Activated CD4-positive, alpha-beta memory T cell treated with anti-CD3 and anti-CD28 coated beads for 36 hours (primary cell): ENCODE measurements around the gene NUTF2. TPM values are rescaled to one million over a fixed set of nuclear protein-coding genes. Genes with fewer than 3 reads are reported as not detected.
"Not testable (repeated sequence)": the region's sequence is repeated elsewhere in the genome, so short reads cannot be mapped to it uniquely, and the experiment has no call there.

Source experiments
- CTCF ChIA-PET: fragments of 350-600 bp; sonication (Branson Sonifier 250); formaldehyde crosslinking; loops from one replicate; lab custom pipeline; 2021; ENCODE audit warnings: antibody characterized with exemption, inconsistent platforms; lab: Charles Lee
- POLR2A ChIA-PET: fragments of 350-600 bp; sonication (Branson Sonifier 250); formaldehyde crosslinking; loops from one replicate; lab custom pipeline; 2021; ENCODE audit warnings: antibody characterized with exemption; lab: Charles Lee
- DNase-seq: peaks from one replicate; pipeline ENCODE4 v3.0.0-alpha.2; 2020
- H3K27ac Mint-ChIP-seq: one replicate; pipeline ENCODE4 v1.8.0; 2021; ENCODE audit warnings: mixed read lengths
- H3K27me3 Mint-ChIP-seq: one replicate; pipeline ENCODE4 v1.8.0; 2021; ENCODE audit warnings: mixed read lengths
- H3K36me3 Mint-ChIP-seq: one replicate; pipeline ENCODE4 v1.8.0; 2021; ENCODE audit warnings: mixed read lengths
- H3K4me1 Mint-ChIP-seq: one replicate; pipeline ENCODE4 v1.8.0; 2021; ENCODE audit warnings: low read depth, mixed read lengths
- H3K4me3 Mint-ChIP-seq: one replicate; pipeline ENCODE4 v1.8.0; 2021; ENCODE audit warnings: mild to moderate bottlenecking, mixed read lengths
- H3K9me3 Mint-ChIP-seq: one replicate; pipeline ENCODE4 v1.8.0; 2021; ENCODE audit warnings: mixed read lengths
- intact Hi-C: fragments of 100-400 bp; cut with micrococcal nuclease; formaldehyde crosslinking; loops from one replicate; pipeline ENCODE4 v1.15.1; 2023
- total RNA-seq, 2 experiments: library from RNA; stranded (reverse); gene quantifications; one replicate each; pipeline ENCODE4 v1.2.3, GENCODE V29; 2021

Gene NUTF2
- total RNA-seq, 2 experiments from 2014 or later, result 141 to 148 TPM

DNA sequence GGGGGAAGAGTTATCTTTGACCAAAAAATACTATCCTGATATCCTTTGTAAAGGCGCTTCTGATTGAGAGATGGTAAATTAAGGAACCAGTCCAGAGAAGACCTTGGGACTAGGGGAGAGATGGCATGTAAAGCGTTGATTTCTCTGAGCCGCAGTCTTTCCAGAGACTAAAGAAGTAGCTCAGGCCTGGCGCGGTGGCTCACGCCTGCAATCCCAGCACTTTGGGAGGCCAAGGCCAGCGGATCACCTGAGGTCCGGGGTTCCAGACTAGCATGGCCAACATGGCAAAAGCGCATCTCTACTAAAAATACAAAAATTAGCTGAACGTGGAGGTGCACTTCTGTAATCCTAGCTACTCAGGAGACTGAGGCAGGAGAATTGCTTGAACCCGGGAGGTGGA is 1.4 kb downstream of the NUTF2 start:
- peak overlapping the region; percentile 73 for H3K27ac Mint-ChIP-seq
- intact Hi-C loops, result loop anchor here (10.0 kb wide), 1 partner anchor 183 kb away; the partner anchor contains the start of genes ACD, C16orf86, ENKD1 and PARD6A
- H3K27me3 Mint-ChIP-seq, result no peaks in the 10 kb centered on the region
- peak overlapping the region; percentile 88 for H3K4me3 Mint-ChIP-seq
- POLR2A ChIA-PET, result interaction anchor here (0.8 to 1.2 kb wide), 3 partner anchors 9 to 25 kb away, joined by 3 to 4 read pairs (median 4); partner anchors contain the start of gene EDC4
- peaks cover 37% of the 10 kb centered on the region for H3K4me1 Mint-ChIP-seq
- CTCF ChIA-PET, result interaction anchor here (1.1 to 1.5 kb wide), 3 partner anchors 32 to 179 kb away, joined by 3 to 7 read pairs (median 4); partner anchors contain the start of genes RANBP10 and TSNAXIP1
- H3K9me3 Mint-ChIP-seq, result no peaks in the 10 kb centered on the region
- DNase-seq, result no peak
- H3K36me3 Mint-ChIP-seq, result peaks cover 2% of the 10 kb centered on the region

DNA sequence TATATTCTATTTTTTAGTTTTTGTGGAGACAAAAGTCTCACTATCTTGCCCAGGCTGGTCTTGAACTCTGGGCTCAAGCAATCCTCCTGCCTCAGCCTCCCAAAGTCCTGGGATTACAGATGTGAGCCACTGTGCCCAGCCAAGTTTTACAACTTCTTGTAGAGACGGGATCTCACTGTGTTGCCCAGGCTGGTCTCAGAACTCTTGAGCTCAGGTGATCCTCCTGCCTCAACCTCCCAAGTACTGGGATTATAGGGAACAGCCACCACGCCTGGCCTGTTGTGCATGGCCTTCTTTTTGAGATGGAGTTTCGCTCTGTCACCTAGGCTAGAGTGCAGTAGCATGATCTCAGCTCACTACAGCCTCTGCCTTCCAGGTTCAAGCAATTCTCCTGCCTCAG is 6.9 kb downstream of the NUTF2 start:
- CTCF ChIA-PET, result no interaction called here
- Mint-ChIP-seq H3K27ac (no peak overlapping the region), H3K9me3 (no peaks in the 10 kb centered on the region), H3K36me3 (no peaks in the 10 kb centered on the region), H3K27me3 (no peaks in the 10 kb centered on the region), H3K4me3 (no peak overlapping the region), H3K4me1 (peaks cover 33% of the 10 kb centered on the region)
- intact Hi-C loops, result no loop called here
- DNase-seq, result no peak
- POLR2A ChIA-PET, result no interaction called here

DNA sequence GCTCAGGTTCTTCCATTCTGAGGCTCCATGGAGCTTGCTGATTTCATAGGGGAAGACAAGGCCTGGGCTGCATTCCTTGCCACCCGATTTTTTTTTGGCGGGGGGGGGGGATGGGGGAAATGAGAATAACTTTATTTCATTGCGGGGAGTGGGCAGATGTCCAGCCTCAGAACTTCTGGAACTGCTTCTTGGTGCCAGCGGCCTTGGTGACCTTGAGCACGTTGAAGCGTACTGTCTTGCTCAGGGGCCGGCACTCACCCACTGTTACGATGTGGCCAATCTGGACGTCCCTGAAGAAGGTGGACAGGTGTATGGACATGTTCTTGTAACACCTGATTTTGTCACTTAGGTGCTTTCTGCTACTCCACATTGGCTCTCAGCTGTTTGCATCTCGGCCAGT is 9.1 kb downstream of the NUTF2 start:
- no peak for DNase-seq
- ChIA-PET CTCF (interaction anchor here (1.1 to 1.8 kb wide), 2 partner anchors 39 to 56 kb away, joined by 3 to 4 read pairs; no protein-coding TSS in a partner anchor), POLR2A (no interaction called here)
- H3K27ac Mint-ChIP-seq, result no peak overlapping the region
- intact Hi-C loops, result no loop called here
- H3K9me3 Mint-ChIP-seq, result no peaks in the 10 kb centered on the region
- no peak overlapping the region for H3K4me3 Mint-ChIP-seq
- no peaks in the 10 kb centered on the region for H3K27me3 Mint-ChIP-seq
- peaks cover 28% of the 10 kb centered on the region for H3K4me1 Mint-ChIP-seq
- no peaks in the 10 kb centered on the region for H3K36me3 Mint-ChIP-seq

DNA sequence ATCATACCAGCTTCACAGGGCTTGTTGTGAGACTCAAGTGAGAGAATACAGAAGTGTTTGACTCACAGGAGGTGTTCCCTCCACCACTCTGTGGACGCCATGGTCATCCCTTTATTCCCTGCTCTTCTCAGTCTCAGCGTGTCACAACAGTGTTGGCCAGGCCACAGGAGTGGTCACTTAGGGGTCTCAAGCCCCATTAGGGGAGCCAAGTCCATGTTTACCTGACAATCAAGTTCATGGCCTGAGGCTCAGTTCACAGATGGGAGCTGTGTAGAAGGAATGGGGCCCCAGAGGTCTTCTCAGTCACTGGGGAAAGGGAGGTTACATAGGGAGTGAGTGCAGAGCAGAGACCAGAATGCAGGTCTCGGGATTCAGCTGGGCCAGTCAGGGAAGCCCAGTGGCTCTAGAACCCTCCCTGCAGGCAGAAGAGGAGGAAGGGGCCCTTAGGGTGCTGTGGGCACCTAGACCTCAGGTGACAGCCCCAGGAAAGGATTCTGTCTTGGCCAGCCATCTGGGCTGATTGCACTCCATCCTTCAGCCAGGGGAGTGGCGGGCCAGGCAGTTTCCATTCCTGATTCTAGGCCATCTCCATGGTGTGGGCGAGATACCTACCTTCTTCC is 10.3 kb downstream of the NUTF2 start:
- Mint-ChIP-seq H3K4me1 (peaks cover 37% of the 10 kb centered on the region), H3K9me3 (no peaks in the 10 kb centered on the region), H3K27me3 (no peaks in the 10 kb centered on the region), H3K4me3 (no peak overlapping the region), H3K36me3 (no peaks in the 10 kb centered on the region), H3K27ac (no peak overlapping the region)
- CTCF ChIA-PET, result interaction anchor here (0.7 to 2.2 kb wide), 6 partner anchors 9 to 229 kb away, joined by 3 to 8 read pairs (median 3); partner anchors contain the start of gene NRN1L
- POLR2A ChIA-PET, result interaction anchor here (1.1 kb wide), 1 partner anchor 9 kb away, joined by 4 read pairs; the partner anchor contains the start of gene CENPT
- intact Hi-C loops, result no loop called here
- no peak for DNase-seq

DNA sequence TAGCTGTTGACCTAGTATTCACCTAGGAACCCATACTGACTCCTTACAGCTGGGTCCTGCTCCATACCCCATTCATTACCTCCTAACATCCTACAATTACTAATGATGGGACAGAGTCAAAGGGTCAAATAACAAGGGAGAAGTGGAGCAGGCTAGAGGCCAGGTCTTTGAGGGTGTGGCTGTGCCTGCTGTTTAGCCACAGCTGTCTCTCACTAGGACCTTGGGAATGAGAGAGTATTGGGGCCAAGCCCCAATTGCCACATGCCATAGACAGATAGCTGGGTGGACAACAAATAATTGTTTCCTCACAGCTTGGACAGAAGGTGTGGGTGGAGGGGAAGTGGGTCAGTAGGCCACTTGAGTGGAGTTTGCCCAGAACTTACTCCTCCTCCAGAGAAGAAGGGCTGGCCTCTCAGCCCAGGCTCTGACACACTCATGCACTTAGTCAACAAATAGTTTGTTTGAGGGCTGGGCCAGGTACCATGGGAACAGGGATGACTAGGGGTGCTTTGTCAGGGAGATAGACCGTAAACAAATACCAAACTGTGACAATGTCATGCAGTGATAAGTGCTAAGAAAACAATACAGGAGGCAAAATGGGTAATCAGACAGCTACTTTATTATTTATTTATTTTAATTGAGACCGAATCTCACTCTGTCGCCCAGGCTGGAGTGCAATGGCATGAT is 11.0 kb downstream of the NUTF2 start:
- peaks cover 38% of the 10 kb centered on the region for H3K4me1 Mint-ChIP-seq
- ChIA-PET POLR2A (interaction anchor here (1.1 kb wide), 1 partner anchor 10 kb away, joined by 4 read pairs; the partner anchor contains the start of gene CENPT), CTCF (interaction anchor here (0.7 to 2.2 kb wide), 6 partner anchors 8 to 228 kb away, joined by 3 to 8 read pairs (median 3); partner anchors contain the start of gene NRN1L)
- no peak overlapping the region for H3K4me3 Mint-ChIP-seq
- no peaks in the 10 kb centered on the region for H3K36me3 Mint-ChIP-seq
- H3K27me3 Mint-ChIP-seq, result no peaks in the 10 kb centered on the region
- DNase-seq, result peak; percentile 63
- H3K27ac Mint-ChIP-seq, result peak overlapping the region; percentile 3
- no peaks in the 10 kb centered on the region for H3K9me3 Mint-ChIP-seq
- intact Hi-C loops, result no loop called here

DNA sequence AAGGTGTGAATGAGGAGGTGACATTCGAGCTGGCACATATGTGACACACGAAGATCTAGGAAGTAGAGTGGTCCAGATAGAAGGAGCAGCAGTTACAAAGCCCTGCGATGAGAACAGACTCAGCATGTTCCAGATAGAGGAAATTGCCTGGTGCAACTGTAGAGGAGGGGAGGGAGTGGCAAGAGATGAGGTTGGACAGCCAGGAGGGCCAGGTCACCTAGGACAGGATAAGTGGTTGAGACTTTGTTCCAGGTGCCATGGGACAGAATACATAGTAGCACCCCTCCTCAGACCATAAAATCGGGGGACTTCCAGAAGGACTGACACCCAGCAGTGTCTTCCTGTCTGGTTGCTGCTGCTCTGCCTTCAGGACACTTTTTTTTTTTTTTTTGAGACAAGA is 11.8 kb downstream of the NUTF2 start:
- ChIA-PET POLR2A (interaction anchor here (0.6 kb wide), 1 partner anchor 28 kb away, joined by 4 read pairs; no protein-coding TSS in a partner anchor), CTCF (interaction anchor here (1.4 to 2.2 kb wide), 2 partner anchors 7 to 42 kb away, joined by 3 to 8 read pairs; no protein-coding TSS in a partner anchor)
- DNase-seq, result no peak
- Mint-ChIP-seq H3K4me3 (no peak overlapping the region), H3K27ac (peak overlapping the region; percentile 9), H3K36me3 (no peaks in the 10 kb centered on the region), H3K9me3 (no peaks in the 10 kb centered on the region), H3K4me1 (peaks cover 38% of the 10 kb centered on the region), H3K27me3 (no peaks in the 10 kb centered on the region)
- intact Hi-C loops, result no loop called here

DNA sequence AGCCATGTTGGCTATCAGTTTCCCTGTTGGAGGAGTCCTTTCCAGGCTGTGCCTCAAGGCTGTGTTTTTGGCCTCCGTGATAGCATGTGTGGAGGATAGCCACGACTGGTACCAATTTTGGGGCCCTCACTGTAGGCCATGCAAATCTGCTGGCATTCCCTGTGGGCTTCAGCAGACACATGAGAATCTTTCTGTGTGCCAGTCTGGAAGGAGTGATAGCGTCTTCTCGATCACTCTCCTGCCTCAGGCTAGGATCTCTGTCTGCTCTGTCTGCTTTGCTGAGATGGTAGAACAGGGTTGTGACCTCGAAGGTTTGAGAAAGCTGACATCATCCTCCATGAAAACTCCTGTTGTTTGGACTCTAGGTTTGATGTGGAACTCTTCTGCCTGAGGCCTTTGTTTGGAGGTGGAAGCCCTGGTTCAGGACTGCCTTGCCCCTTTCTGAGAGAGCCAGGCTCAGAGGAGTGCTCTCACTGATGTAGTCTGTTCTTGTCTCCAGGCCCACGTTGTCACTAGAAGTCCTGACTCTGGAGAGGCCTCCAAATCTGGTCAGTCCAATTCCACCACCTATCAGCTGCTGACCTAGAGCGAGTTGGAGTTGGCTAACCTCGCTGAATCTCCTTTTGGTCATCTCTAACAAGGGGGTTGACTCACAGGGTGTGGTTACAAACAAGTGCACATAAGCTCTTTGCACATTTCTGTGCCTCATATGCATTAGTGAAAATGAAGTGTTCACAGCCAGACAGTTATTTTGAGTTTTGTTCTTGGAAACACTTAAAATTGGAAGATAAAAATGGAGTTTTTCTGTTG is 14.1 kb downstream of the NUTF2 start:
- CTCF ChIA-PET, result interaction anchor here (0.6 to 3.4 kb wide), 4 partner anchors 23 to 68 kb away, joined by 3 to 20 read pairs (median 3); no protein-coding TSS in a partner anchor
- H3K27ac Mint-ChIP-seq, result no peak overlapping the region
- POLR2A ChIA-PET, result no interaction called here
- H3K27me3 Mint-ChIP-seq, result no peaks in the 10 kb centered on the region
- H3K9me3 Mint-ChIP-seq, result no peaks in the 10 kb centered on the region
- no peak for DNase-seq
- intact Hi-C loops, result no loop called here
- peaks cover 32% of the 10 kb centered on the region for H3K4me1 Mint-ChIP-seq
- no peak overlapping the region for H3K4me3 Mint-ChIP-seq
- peaks cover 8% of the 10 kb centered on the region for H3K36me3 Mint-ChIP-seq

DNA sequence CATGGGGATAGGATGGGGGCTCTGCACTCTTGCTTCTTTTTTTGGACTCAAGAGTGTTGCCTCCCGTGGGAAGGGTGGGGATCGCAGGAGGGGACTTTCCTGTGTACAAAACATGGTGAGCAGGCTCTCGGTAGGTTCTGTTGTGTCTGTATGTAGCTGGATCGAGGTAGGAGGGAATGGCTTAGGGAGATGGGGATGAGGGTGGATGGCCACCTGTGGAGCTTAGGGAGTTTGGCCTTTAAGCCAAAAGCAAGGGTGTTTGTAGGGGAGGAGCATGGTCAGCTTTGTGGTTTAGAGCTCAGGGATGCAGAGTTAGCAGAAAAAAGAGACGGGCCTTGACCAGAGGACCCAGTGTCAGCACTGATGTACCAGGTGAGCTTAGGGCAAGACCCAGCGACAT is 15.1 kb downstream of the NUTF2 start:
- Mint-ChIP-seq H3K36me3 (peaks cover 13% of the 10 kb centered on the region), H3K27me3 (no peaks in the 10 kb centered on the region), H3K27ac (no peak overlapping the region), H3K4me1 (peaks cover 26% of the 10 kb centered on the region), H3K9me3 (no peaks in the 10 kb centered on the region), H3K4me3 (no peak overlapping the region)
- ChIA-PET POLR2A (no interaction called here), CTCF (interaction anchor here (0.6 to 3.4 kb wide), 4 partner anchors 22 to 67 kb away, joined by 3 to 20 read pairs (median 8); no protein-coding TSS in a partner anchor)
- DNase-seq, result no peak
- intact Hi-C loops, result no loop called here

DNA sequence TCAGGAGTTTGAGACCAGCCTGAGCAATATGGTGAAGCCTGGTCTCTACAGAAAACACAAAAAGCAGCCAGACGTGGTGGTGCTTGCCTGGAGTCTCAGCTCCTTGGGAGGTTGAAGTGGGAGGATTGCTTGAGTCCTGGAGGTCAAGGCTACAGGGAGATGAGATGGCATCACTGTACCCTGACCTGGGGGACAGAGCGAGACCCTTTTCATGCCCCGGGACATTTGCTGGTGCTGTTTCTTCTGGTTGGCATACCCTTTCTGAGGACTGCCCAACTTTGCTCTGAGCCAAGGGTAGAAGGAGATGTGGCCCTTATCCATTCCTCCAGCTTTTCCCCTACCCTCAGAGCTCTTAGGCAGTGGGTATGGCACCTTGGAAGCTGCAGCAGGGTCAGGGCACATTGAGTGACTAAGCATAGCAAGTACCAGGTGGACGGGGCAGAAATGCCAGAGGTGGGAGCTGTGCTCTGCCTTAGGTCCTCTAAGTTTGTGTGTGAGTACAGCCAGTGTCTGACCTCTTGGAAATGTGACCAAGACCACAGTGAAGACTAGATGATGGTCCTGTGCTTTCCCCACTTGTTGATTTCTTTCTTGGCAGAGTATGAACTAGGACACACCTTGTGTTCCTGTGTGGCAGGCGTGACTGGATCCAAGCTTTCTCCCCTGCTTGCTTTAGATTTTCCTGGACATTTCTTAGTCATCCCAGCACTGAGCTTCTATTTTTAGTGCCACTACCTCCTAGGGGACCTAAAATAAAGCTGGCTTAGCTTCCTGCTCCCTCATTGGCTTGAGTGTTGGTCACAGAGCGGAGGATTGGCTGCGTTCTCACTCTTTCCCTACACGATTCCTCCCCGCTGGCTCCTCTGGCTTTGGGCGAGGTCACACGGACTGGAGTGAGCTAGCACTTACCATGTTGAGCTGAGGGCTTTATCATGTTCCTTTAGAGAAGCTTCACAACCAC is 16.2 kb downstream of the NUTF2 start:
- no peaks in the 10 kb centered on the region for H3K9me3 Mint-ChIP-seq
- H3K27ac Mint-ChIP-seq, result no peak overlapping the region
- no peak overlapping the region for H3K4me3 Mint-ChIP-seq
- DNase-seq, result no peak
- peaks cover 16% of the 10 kb centered on the region for H3K4me1 Mint-ChIP-seq
- intact Hi-C loops, result no loop called here
- H3K36me3 Mint-ChIP-seq, result peaks cover 13% of the 10 kb centered on the region
- POLR2A ChIA-PET, result no interaction called here
- H3K27me3 Mint-ChIP-seq, result no peaks in the 10 kb centered on the region
- CTCF ChIA-PET, result interaction anchor here (1.6 to 3.4 kb wide), 3 partner anchors 21 to 48 kb away, joined by 3 to 20 read pairs (median 14); no protein-coding TSS in a partner anchor

DNA sequence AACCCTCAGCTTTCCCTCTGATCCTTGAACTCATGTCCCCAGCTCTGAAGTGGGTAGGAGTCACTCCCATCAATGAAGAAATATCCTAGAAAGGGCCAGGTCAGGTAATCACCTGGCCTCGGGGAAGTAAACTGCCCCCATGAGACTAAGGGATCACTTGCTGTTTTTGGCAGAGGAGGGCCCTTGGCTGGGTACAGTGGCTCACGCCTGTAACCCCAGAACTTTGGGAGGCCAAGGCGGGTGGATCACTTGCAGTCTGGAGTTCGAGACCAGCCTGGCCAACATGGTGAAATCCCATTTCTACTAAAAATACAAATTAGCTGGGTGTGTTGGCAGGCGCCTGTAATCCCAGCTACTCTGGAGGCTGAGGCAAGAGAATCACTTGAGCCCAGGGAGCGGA is 17.3 kb downstream of the NUTF2 start:
- peaks cover 10% of the 10 kb centered on the region for H3K4me1 Mint-ChIP-seq
- H3K36me3 Mint-ChIP-seq, result peaks cover 13% of the 10 kb centered on the region
- H3K27ac Mint-ChIP-seq, H3K27me3 Mint-ChIP-seq, intact Hi-C loops, H3K4me3 Mint-ChIP-seq, DNase-seq, POLR2A ChIA-PET, H3K9me3 Mint-ChIP-seq: not testable (repeated sequence)
- CTCF ChIA-PET, result interaction anchor here (3.4 kb wide), 1 partner anchor 48 kb away, joined by 20 read pairs; no protein-coding TSS in a partner anchor
